ENCODE data around the gene SH3D19. TPM values are rescaled to one million over a fixed set of nuclear protein-coding genes. Genes with fewer than 3 reads are reported as not detected.

SH3D19 gene
- total and polyA plus RNA-seq, 9 donors: 23.5 to 41.7 (median 27.9) TPM

- H3K27me3 ChIP-seq (ENCODE audit: control insufficient read depth, insufficient read depth, low read length): no peaks in the 10 kb centered on the region
- no peaks in the 10 kb centered on the region for H3K4me1 ChIP-seq (ENCODE audit: control insufficient read depth, insufficient read depth, low read length)
- no peak overlapping the region for H3K4me3 ChIP-seq (ENCODE audit: low read length)
- no peaks in the 10 kb centered on the region for H3K9me3 ChIP-seq (replicated peaks; ENCODE audit: control insufficient read depth, low read depth, low read length)
- no peaks in the 10 kb centered on the region for H3K36me3 ChIP-seq (ENCODE audit: control insufficient read depth, insufficient read depth, low read length)
- WGBS (ENCODE audit: insufficient coverage): 91% methylated on average over 4 of the region's 6 CpGs
- H3K27ac ChIP-seq (ENCODE audit: low read length): no peak overlapping the region
- DNase-seq: no peak
These were observed 11.9 kb downstream of the SH3D19 start for GRCh38 chr4:151313306-151314009.

GRCh38 chr4:151310124-151310728 is 15.2 kb downstream of the SH3D19 start:
- no peak for DNase-seq
- Histone ChIP-seq H3K4me1 (ENCODE audit: control insufficient read depth, insufficient read depth, low read length) (no peaks in the 10 kb centered on the region), H3K27me3 (ENCODE audit: control insufficient read depth, insufficient read depth, low read length) (no peaks in the 10 kb centered on the region), H3K9me3 (replicated peaks; ENCODE audit: control insufficient read depth, low read depth, low read length) (peaks cover under 1% of the 10 kb centered on the region), H3K27ac (ENCODE audit: low read length) (no peak overlapping the region), H3K4me3 (ENCODE audit: low read length) (no peak overlapping the region), H3K36me3 (ENCODE audit: control insufficient read depth, insufficient read depth, low read length) (no peaks in the 10 kb centered on the region)
- WGBS (ENCODE audit: insufficient coverage): 100% methylated on average over 1 of the region's 5 CpGs

GRCh38 chr4:151304755-151305154 is 20.6 kb downstream of the SH3D19 start:
- Histone ChIP-seq H3K9me3 (replicated peaks; ENCODE audit: control insufficient read depth, low read depth, low read length) (peaks cover 4% of the 10 kb centered on the region), H3K4me3 (ENCODE audit: low read length) (no peak overlapping the region), H3K27me3 (ENCODE audit: control insufficient read depth, insufficient read depth, low read length) (no peaks in the 10 kb centered on the region), H3K36me3 (ENCODE audit: control insufficient read depth, insufficient read depth, low read length) (no peaks in the 10 kb centered on the region), H3K27ac (ENCODE audit: low read length) (no peak overlapping the region), H3K4me1 (ENCODE audit: control insufficient read depth, insufficient read depth, low read length) (no peaks in the 10 kb centered on the region)
- DNase-seq: no peak

GRCh38 chr4:151304226-151304625 is 21.2 kb downstream of the SH3D19 start:
- peaks cover 4% of the 10 kb centered on the region for H3K9me3 ChIP-seq (replicated peaks; ENCODE audit: control insufficient read depth, low read depth, low read length)
- no peaks in the 10 kb centered on the region for H3K27me3 ChIP-seq (ENCODE audit: control insufficient read depth, insufficient read depth, low read length)
- H3K4me1 ChIP-seq (ENCODE audit: control insufficient read depth, insufficient read depth, low read length): no peaks in the 10 kb centered on the region
- H3K4me3 ChIP-seq (ENCODE audit: low read length): no peak overlapping the region
- DNase-seq: no peak
- H3K36me3 ChIP-seq (ENCODE audit: control insufficient read depth, insufficient read depth, low read length): no peaks in the 10 kb centered on the region
- no peak overlapping the region for H3K27ac ChIP-seq (ENCODE audit: low read length)

- no peak overlapping the region for H3K4me3 ChIP-seq (ENCODE audit: low read length)
- DNase-seq: no peak
- no peaks in the 10 kb centered on the region for H3K4me1 ChIP-seq (ENCODE audit: control insufficient read depth, insufficient read depth, low read length)
- peaks cover 4% of the 10 kb centered on the region for H3K9me3 ChIP-seq (replicated peaks; ENCODE audit: control insufficient read depth, low read depth, low read length)
- no peaks in the 10 kb centered on the region for H3K36me3 ChIP-seq (ENCODE audit: control insufficient read depth, insufficient read depth, low read length)
- 100% methylated on average over 2 of the region's 4 CpGs for WGBS (ENCODE audit: insufficient coverage)
- H3K27me3 ChIP-seq (ENCODE audit: control insufficient read depth, insufficient read depth, low read length): no peaks in the 10 kb centered on the region
- H3K27ac ChIP-seq (ENCODE audit: low read length): no peak overlapping the region
These were observed 23.0 kb downstream of the SH3D19 start for GRCh38 chr4:151302432-151302831.

GRCh38 chr4:151297170-151297569 is 28.2 kb downstream of the SH3D19 start:
- no peaks in the 10 kb centered on the region for H3K27me3 ChIP-seq (ENCODE audit: control insufficient read depth, insufficient read depth, low read length)
- no peak for DNase-seq
- no peaks in the 10 kb centered on the region for H3K9me3 ChIP-seq (replicated peaks; ENCODE audit: control insufficient read depth, low read depth, low read length)
- H3K36me3 ChIP-seq (ENCODE audit: control insufficient read depth, insufficient read depth, low read length): no peaks in the 10 kb centered on the region
- H3K27ac ChIP-seq (ENCODE audit: low read length): no peak overlapping the region
- H3K4me3 ChIP-seq (ENCODE audit: low read length): no peak overlapping the region
- no peaks in the 10 kb centered on the region for H3K4me1 ChIP-seq (ENCODE audit: control insufficient read depth, insufficient read depth, low read length)

- Histone ChIP-seq H3K27me3 (ENCODE audit: control insufficient read depth, insufficient read depth, low read length) (no peaks in the 10 kb centered on the region), H3K36me3 (ENCODE audit: control insufficient read depth, insufficient read depth, low read length) (no peaks in the 10 kb centered on the region), H3K27ac (ENCODE audit: low read length) (no peak overlapping the region), H3K4me1 (ENCODE audit: control insufficient read depth, insufficient read depth, low read length) (no peaks in the 10 kb centered on the region), H3K9me3 (replicated peaks; ENCODE audit: control insufficient read depth, low read depth, low read length) (no peaks in the 10 kb centered on the region), H3K4me3 (ENCODE audit: low read length) (no peak overlapping the region)
- DNase-seq: no peak
- WGBS (ENCODE audit: insufficient coverage): no CpG with 5 or more reads among the region's 3 CpGs
These were observed 29.2 kb downstream of the SH3D19 start for GRCh38 chr4:151296227-151296626.

GRCh38 chr4:151294833-151295496 is 30.4 kb downstream of the SH3D19 start:
- 92% methylated on average over 5 of the region's 5 CpGs for WGBS (ENCODE audit: insufficient coverage)
- Histone ChIP-seq H3K36me3 (ENCODE audit: control insufficient read depth, insufficient read depth, low read length) (no peaks in the 10 kb centered on the region), H3K9me3 (replicated peaks; ENCODE audit: control insufficient read depth, low read depth, low read length) (no peaks in the 10 kb centered on the region), H3K4me3 (ENCODE audit: low read length) (no peak overlapping the region), H3K4me1 (ENCODE audit: control insufficient read depth, insufficient read depth, low read length) (no peaks in the 10 kb centered on the region), H3K27me3 (ENCODE audit: control insufficient read depth, insufficient read depth, low read length) (no peaks in the 10 kb centered on the region), H3K27ac (ENCODE audit: low read length) (no peak overlapping the region)
- DNase-seq: no peak

GRCh38 chr4:151292038-151292437 is 33.4 kb downstream of the SH3D19 start:
- WGBS (ENCODE audit: insufficient coverage): no CpG with 5 or more reads among the region's 2 CpGs
- H3K4me1 ChIP-seq (ENCODE audit: control insufficient read depth, insufficient read depth, low read length): no peaks in the 10 kb centered on the region
- DNase-seq: no peak
- H3K36me3 ChIP-seq (ENCODE audit: control insufficient read depth, insufficient read depth, low read length): no peaks in the 10 kb centered on the region
- H3K27me3 ChIP-seq (ENCODE audit: control insufficient read depth, insufficient read depth, low read length): no peaks in the 10 kb centered on the region
- no peaks in the 10 kb centered on the region for H3K9me3 ChIP-seq (replicated peaks; ENCODE audit: control insufficient read depth, low read depth, low read length)
- H3K27ac ChIP-seq (ENCODE audit: low read length): no peak overlapping the region
- no peak overlapping the region for H3K4me3 ChIP-seq (ENCODE audit: low read length)

- Histone ChIP-seq H3K27ac (ENCODE audit: low read length) (no peak overlapping the region), H3K27me3 (ENCODE audit: control insufficient read depth, insufficient read depth, low read length) (no peaks in the 10 kb centered on the region), H3K4me1 (ENCODE audit: control insufficient read depth, insufficient read depth, low read length) (no peaks in the 10 kb centered on the region), H3K36me3 (ENCODE audit: control insufficient read depth, insufficient read depth, low read length) (no peaks in the 10 kb centered on the region), H3K9me3 (replicated peaks; ENCODE audit: control insufficient read depth, low read depth, low read length) (no peaks in the 10 kb centered on the region), H3K4me3 (ENCODE audit: low read length) (no peak overlapping the region)
- WGBS (ENCODE audit: insufficient coverage): no CpG with 5 or more reads among the region's 1 CpG
- DNase-seq: no peak
These were observed 33.9 kb downstream of the SH3D19 start for GRCh38 chr4:151291485-151291884.
